LNCaP clone FGC (cell line): Measurements from ENCODE around the gene B4GALT5.
"Not testable (repeated sequence)": the region's sequence is repeated elsewhere in the genome, so short reads cannot be mapped to it uniquely, and the experiment has no call there.

Experiments used
- DNase-seq: peaks from one replicate; pipeline ENCODE4 v3.0.0-alpha.2; 2011; ENCODE audit warnings: low read depth
- H3K4me3 ChIP-seq: 2 replicates; pipeline ENCODE4 v1.5.1; 2011; ENCODE audit warnings: mild to moderate bottlenecking, low read depth, low read length, control low read depth
- TF ChIP-seq, protein P1 (sequence below): IDR thresholded peaks from 2 replicates; pipeline ENCODE4 v1.5.1; 2012; ENCODE audit warnings: mild to moderate bottlenecking; ENCODE audit not compliant: control insufficient read depth, insufficient read depth; ENCODE audit errors: extremely low read depth

The B4GALT5 gene

GRCh38 chr20:49671433-49671832 is 42.2 kb downstream of the B4GALT5 start:
- TF ChIP-seq, protein P1, sequence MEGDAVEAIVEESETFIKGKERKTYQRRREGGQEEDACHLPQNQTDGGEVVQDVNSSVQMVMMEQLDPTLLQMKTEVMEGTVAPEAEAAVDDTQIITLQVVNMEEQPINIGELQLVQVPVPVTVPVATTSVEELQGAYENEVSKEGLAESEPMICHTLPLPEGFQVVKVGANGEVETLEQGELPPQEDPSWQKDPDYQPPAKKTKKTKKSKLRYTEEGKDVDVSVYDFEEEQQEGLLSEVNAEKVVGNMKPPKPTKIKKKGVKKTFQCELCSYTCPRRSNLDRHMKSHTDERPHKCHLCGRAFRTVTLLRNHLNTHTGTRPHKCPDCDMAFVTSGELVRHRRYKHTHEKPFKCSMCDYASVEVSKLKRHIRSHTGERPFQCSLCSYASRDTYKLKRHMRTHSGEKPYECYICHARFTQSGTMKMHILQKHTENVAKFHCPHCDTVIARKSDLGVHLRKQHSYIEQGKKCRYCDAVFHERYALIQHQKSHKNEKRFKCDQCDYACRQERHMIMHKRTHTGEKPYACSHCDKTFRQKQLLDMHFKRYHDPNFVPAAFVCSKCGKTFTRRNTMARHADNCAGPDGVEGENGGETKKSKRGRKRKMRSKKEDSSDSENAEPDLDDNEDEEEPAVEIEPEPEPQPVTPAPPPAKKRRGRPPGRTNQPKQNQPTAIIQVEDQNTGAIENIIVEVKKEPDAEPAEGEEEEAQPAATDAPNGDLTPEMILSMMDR: no peak
- no peak for DNase-seq
- no peak overlapping the region for H3K4me3 ChIP-seq

DNA sequence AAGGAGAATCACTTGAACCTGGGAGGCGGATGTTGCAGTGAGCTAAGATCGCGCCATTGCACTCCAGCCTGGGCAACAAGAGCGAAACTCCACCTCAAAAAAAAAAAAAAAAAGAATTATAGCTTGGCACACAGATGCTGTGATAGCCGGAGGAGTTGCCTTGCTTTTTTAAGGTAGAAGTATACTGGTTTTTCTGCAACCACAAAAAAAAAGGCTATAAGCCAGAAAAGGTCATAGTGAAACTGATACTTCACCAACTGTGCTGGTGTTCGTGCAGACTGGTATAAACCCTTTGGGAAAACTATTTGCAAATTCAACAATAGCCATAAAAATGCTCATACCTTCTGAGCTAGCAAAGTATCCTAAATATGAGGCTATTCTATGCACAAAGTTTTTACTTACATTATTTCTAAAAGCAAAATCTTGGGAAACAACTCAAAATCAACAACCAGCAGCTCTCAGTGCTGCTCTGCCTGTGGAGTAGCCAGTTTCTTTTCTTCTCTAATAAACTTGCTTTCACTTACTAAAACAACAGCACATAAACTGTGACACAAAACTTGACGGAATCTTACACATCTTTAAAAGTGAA is 44.0 kb downstream of the B4GALT5 start:
- DNase-seq: no peak
- TF ChIP-seq, protein P1: no peak
- no peak overlapping the region for H3K4me3 ChIP-seq

GRCh38 chr20:49668878-49669195 is 44.8 kb downstream of the B4GALT5 start:
- not testable (repeated sequence) for H3K4me3 ChIP-seq, DNase-seq

GRCh38 chr20:49668181-49668877 is 45.3 kb downstream of the B4GALT5 start:
- no peak overlapping the region for H3K4me3 ChIP-seq
- TF ChIP-seq, protein P1: no peak
- DNase-seq: no peak

- no peak overlapping the region for H3K4me3 ChIP-seq
- TF ChIP-seq, protein P1: no peak
- DNase-seq: no peak
Observed at GRCh38 chr20:49666911-49667310, 46.8 kb downstream of the B4GALT5 start.

GRCh38 chr20:49665796-49666195 is 47.9 kb downstream of the B4GALT5 start:
- no peak for DNase-seq
- H3K4me3 ChIP-seq: no peak overlapping the region
- TF ChIP-seq, protein P1: no peak

GRCh38 chr20:49664612-49665313 is 48.9 kb downstream of the B4GALT5 start:
- no peak overlapping the region for H3K4me3 ChIP-seq
- TF ChIP-seq, protein P1: no peak

More at GRCh38 chr20:49664612-49665313, 48.9 kb downstream of the B4GALT5 start:
- no peak for DNase-seq
